HepG2 (cell line): ENCODE data around the gene IFIT1B. TPM values are rescaled to one million over a fixed set of nuclear protein-coding genes. Genes with fewer than 3 reads are reported as not detected.

ENCODE experiments used
- ATAC-seq: fragments of 200-7000 bp; cut with Tn5 transposase; 3 replicates; pipeline ENCODE4 v1.9.1; 2020; ENCODE audit warnings: mild to moderate bottlenecking, moderate library complexity
- BruUV-seq: library from RNA; stranded (reverse); fragments of 400-500 nt; replicated peaks from 2 replicates; lab custom pipeline; 2021; lab: Mats Ljungman, UMichigan
- CTCF ChIA-PET: fragments of 300-600 bp; formaldehyde crosslinking; extraction: SDS; loops from one replicate; lab custom pipeline; 2021; ENCODE audit warnings: low total read pairs, inconsistent platforms, low intra/inter-chr PET ratio; lab: Yijun Ruan, JAX
- POLR2A ChIA-PET: fragments of 350-600 bp; sonication (Branson Sonifier 250); formaldehyde crosslinking; loops from one replicate; lab custom pipeline; 2020; ENCODE audit warnings: antibody characterized with exemption, inconsistent platforms; lab: Yijun Ruan, JAX
- DNase-seq: peaks from one replicate; pipeline ENCODE4 v3.0.0-alpha.2; 2015; ENCODE audit warnings: low spot score
- FAIRE-seq: peaks from 3 replicates; lab custom pipeline; 2011; peaks lifted over from hg19 to GRCh38; lab: Jason Lieb, UNC
- H2AFZ ChIP-seq: one replicate; pipeline ENCODE4 v1.6.1; 2011; ENCODE audit warnings: low read length, inconsistent platforms
- H3K27ac ChIP-seq: fragments of 300-600 bp; 3 replicates; pipeline ENCODE4 v1.8.0; 2011; ENCODE audit warnings: mixed run types, mild to moderate bottlenecking, mixed read lengths, low read length, inconsistent platforms; ENCODE audit not compliant: insufficient read depth; ENCODE audit errors: extremely low read length
- H3K27me3 ChIP-seq, 2 experiments: fragments of 200-600 bp in 1 of 2; 2 replicates in 1 of 2; 3 replicates in 1 of 2; pipeline versions ENCODE4 v1.6.0 to v1.8.0; 2011; ENCODE audit warnings: low read length in 2 of 2, mild to moderate bottlenecking in 2 of 2, moderate library complexity in 2 of 2, inconsistent platforms in 1 of 2; ENCODE audit not compliant: insufficient read depth in 2 of 2, control insufficient read depth in 1 of 2
- H3K36me3 ChIP-seq, 2 experiments: fragments of 200-600 bp in 1 of 2; replicated peaks in 1 of 2; 2 replicates in 1 of 2; 3 replicates in 1 of 2; pipeline versions ENCODE4 v1.5.1 to v1.8.0; 2011; ENCODE audit warnings: low read length in 2 of 2, inconsistent platforms in 1 of 2; ENCODE audit not compliant: insufficient read depth in 2 of 2, control insufficient read depth in 1 of 2
- H3K4me1 ChIP-seq: 2 replicates; pipeline ENCODE4 v1.5.1; 2012; ENCODE audit warnings: low read length, inconsistent platforms; ENCODE audit not compliant: insufficient read depth
- H3K4me2 ChIP-seq: 2 replicates; pipeline ENCODE4 v1.6.0; 2011; ENCODE audit warnings: low read depth, low read length, inconsistent platforms
- H3K4me3 ChIP-seq, 3 experiments: fragments of 200-600 bp in 1 of 3; sonication (generic), shearing (Covaris generic) in 1 of 3; replicated peaks in 1 of 3; 2 replicates each; pipeline ENCODE4 v1.5.1; 2011 to 2016; ENCODE audit warnings: low read length in 3 of 3, inconsistent platforms in 2 of 3, low read depth in 2 of 3, mild to moderate bottlenecking in 2 of 3, control low read depth in 1 of 3, mixed read lengths in 1 of 3; ENCODE audit not compliant: insufficient read depth in 1 of 3
- H3K79me2 ChIP-seq: one replicate; pipeline ENCODE4 v1.6.1; 2011; ENCODE audit warnings: low read length, inconsistent platforms; ENCODE audit not compliant: insufficient read depth
- H3K9ac ChIP-seq: 2 replicates; pipeline ENCODE4 v1.6.0; 2011; ENCODE audit warnings: mild to moderate bottlenecking, low read depth, low read length, inconsistent platforms; ENCODE audit not compliant: insufficient read depth
- H3K9me3 ChIP-seq: 2 replicates; pipeline ENCODE4 v1.5.1; 2012; ENCODE audit warnings: mild to moderate bottlenecking, low read length
- H4K20me1 ChIP-seq: 2 replicates; pipeline ENCODE4 v1.6.0; 2011; ENCODE audit warnings: inconsistent platforms, mild to moderate bottlenecking, low read length, moderate library complexity; ENCODE audit not compliant: insufficient read depth
- CREB1 ChIP-seq, 2 experiments: fragments of 450-650 bp in 1 of 2; IDR thresholded peaks; 2 replicates each; pipeline ENCODE4 v1.6.1; 2016 to 2017; ENCODE audit warnings: control low read depth in 1 of 2, mild to moderate bottlenecking in 1 of 2, missing compliant biosample characterization in 1 of 2, missing genetic modification characterization in 1 of 2
- PCBP2 ChIP-seq: fragments of 200-400 bp; formaldehyde crosslinking; optimal IDR thresholded peaks from 2 replicates; pipeline ENCODE3; 2018; ENCODE audit warnings: low read length, low read depth; ENCODE audit not compliant: poor library complexity, severe bottlenecking
- ZSCAN31 ChIP-seq: sonication (generic); formaldehyde crosslinking; IDR thresholded peaks from 2 replicates; pipeline ENCODE4 v1.5.0; 2020; ENCODE audit warnings: low read depth, mild to moderate bottlenecking, missing genetic modification reagents
- WGBS: methylation state at CpG from one replicate; pipeline ENCODE4 v1.1.6; 2017; ENCODE audit warnings: low lambda C conversion rate; 5-methylcytosine and 5-hydroxymethylcytosine counted together
- in situ Hi-C: cut with HindIII; loops from 2 replicates; pipeline ENCODE4 v1.10.0; 2017; ENCODE audit warnings: low pct_unique_long_range_greater_than_20kb; ENCODE audit not compliant: extremely low pct_ligation_motif_present
- intact Hi-C: fragments of 100-400 bp; cut with micrococcal nuclease; formaldehyde crosslinking; loops from one replicate; pipeline ENCODE4 v1.10.0; 2022; ENCODE audit not compliant: unreplicated experiment
- polyA plus RNA-seq, 8 experiments: library from polyadenylated mRNA; depleted of rRNA in 3 of 8; stranded (reverse) in 7 of 8; unstranded in 1 of 8; fragments of >200 nt; fragmentation: Illumina TruSeq in 4 of 8; extraction: Trizol in 4 of 8; gene quantifications; 2 replicates each; pipeline versions ENCODE4 v1.2.1 to v1.2.3, GENCODE V29; 2011 to 2016; ENCODE audit warnings: low read depth in 4 of 8, missing spikeins in 1 of 8, mixed read lengths in 1 of 8; ENCODE audit not compliant: insufficient read depth in 1 of 8
- total RNA-seq, 5 experiments: library from RNA; depleted of rRNA; stranded (reverse); fragments of >200 nt; fragmentation: Illumina TruSeq; extraction: Trizol; gene quantifications; 2 replicates each; pipeline ENCODE4 v1.2.3, GENCODE V29; 2016; ENCODE audit warnings: low read depth in 1 of 5
- TF ChIP-seq, protein P1 (sequence below): IDR thresholded peaks from 2 replicates; pipeline ENCODE4 v1.6.1; 2018; ENCODE audit warnings: missing genetic modification reagents, mild to moderate bottlenecking, missing compliant biosample characterization

Gene IFIT1B
- total and polyA plus RNA-seq, 2 of the 13 experiments (the other 11 are each of a cell fraction or from before 2014, with no cell fraction given): not detected

DNA sequence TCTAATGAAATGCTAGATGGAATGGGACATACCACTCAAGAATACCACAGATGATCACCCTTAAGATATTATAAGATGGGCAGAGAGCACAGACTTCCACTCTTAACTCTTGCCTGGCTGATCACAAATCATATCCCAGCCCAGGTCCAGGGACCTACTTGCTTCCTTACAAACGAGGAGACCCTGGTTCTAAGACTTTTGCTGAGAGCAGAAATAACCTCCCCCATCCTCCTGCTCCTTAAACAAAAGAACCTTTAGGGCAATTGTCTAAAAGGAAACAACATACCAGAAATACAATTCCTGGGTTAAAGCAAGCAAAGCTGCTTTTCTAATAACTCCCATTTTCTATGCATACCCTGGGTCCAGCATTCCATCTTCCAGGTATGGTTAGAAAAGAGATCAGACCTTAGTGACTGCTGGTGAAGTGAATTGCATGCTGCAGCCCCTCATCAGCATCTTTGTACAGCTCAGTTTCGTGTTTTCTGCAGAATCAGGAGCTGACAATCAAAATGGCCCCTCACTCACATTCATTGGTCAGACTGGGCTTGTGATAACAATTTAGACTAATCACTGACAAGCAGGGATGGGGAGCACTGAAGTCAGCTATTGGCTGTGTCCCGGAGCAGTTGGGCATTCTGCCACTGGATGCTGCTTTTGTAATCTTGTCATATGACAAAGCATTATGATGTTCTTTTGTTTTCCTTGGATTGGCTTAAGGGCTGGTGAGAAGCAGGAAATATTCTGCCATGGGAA lies 35.5 kb upstream of the IFIT1B start:
- H3K9me3 ChIP-seq: no peaks in the 10 kb centered on the region
- H3K36me3 ChIP-seq: 0 out of 5 replicates have a peak, but pooled peaks cover 0 to 3% of the 10 kb centered on the region in 2 experiments
- 74% methylated on average over 3 of the region's 3 CpGs for WGBS
- ChIA-PET CTCF (no interaction called here), POLR2A (interaction anchor here (1.1 kb wide), 1 partner anchor 15 kb away, joined by 7 read pairs; the partner anchor contains the start of gene IFIT3)
- no peak overlapping the region for H3K4me3 ChIP-seq
- DNase-seq: no peak
- H3K79me2 ChIP-seq: no peaks in the 10 kb centered on the region
- intact Hi-C loops (no loop called here), in situ Hi-C loops (no loop called here)
- H3K4me1 ChIP-seq: peaks cover 19% of the 10 kb centered on the region
- no peak for ATAC-seq
- TF ChIP-seq CREB1 (IDR thresholded peaks at IDR 0.05) (peak; percentile 27; the same call in 1 of the 2 replicates), CREB1 (CRISPR knock-in tag; IDR thresholded peaks at IDR 0.05) (no peak), ZSCAN31 (CRISPR knock-in tag) (no peak), PCBP2 (no peak)
- TF ChIP-seq, protein P1, sequence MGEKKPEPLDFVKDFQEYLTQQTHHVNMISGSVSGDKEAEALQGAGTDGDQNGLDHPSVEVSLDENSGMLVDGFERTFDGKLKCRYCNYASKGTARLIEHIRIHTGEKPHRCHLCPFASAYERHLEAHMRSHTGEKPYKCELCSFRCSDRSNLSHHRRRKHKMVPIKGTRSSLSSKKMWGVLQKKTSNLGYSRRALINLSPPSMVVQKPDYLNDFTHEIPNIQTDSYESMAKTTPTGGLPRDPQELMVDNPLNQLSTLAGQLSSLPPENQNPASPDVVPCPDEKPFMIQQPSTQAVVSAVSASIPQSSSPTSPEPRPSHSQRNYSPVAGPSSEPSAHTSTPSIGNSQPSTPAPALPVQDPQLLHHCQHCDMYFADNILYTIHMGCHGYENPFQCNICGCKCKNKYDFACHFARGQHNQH (CRISPR knock-in tag): no peak
- no peaks in the 10 kb centered on the region for H3K27me3 ChIP-seq
- H3K27ac ChIP-seq: no peak overlapping the region
- H2AFZ ChIP-seq: no peak overlapping the region
- no peak overlapping the region for H3K4me2 ChIP-seq
- no peaks in the 10 kb centered on the region for H4K20me1 ChIP-seq
- BruUV-seq: no TSS peak
- no peak overlapping the region for H3K9ac ChIP-seq
- FAIRE-seq: no peak
